Astrocyte of the hippocampus (primary cell): ENCODE measurements around the gene FAIM2.

Experiments
- DNase-seq: peaks from one replicate; pipeline ENCODE4 v3.0.0; 2011; ENCODE audit warnings: low read depth, low spot score

The FAIM2 gene

GRCh38 chr12:49894751-49895148 lies 8.9 kb downstream of the FAIM2 start:
- no peak for DNase-seq

- DNase-seq, result peak; percentile 81
Measured at GRCh38 chr12:49893753-49894750, 9.6 kb downstream of the FAIM2 start.

- no peak for DNase-seq
Measured at GRCh38 chr12:49892732-49893317, 10.9 kb downstream of the FAIM2 start.

- no peak for DNase-seq
Measured at GRCh38 chr12:49892084-49892731, 11.5 kb downstream of the FAIM2 start.

- no peak for DNase-seq
Measured at GRCh38 chr12:49891476-49891875, 12.2 kb downstream of the FAIM2 start.

GRCh38 chr12:49891012-49891411 lies 12.7 kb downstream of the FAIM2 start:
- no peak for DNase-seq

- DNase-seq, result no peak
Measured at GRCh38 chr12:49890096-49890461, 13.6 kb downstream of the FAIM2 start.

- DNase-seq, result no peak
Measured at GRCh38 chr12:49889361-49890095, 14.2 kb downstream of the FAIM2 start.

- no peak for DNase-seq
Measured at GRCh38 chr12:49888461-49889151, 15.1 kb downstream of the FAIM2 start.

- DNase-seq, result no peak
Measured at GRCh38 chr12:49887536-49888401, 15.9 kb downstream of the FAIM2 start.

GRCh38 chr12:49887091-49887490 lies 16.6 kb downstream of the FAIM2 start:
- DNase-seq, result no peak

GRCh38 chr12:49885663-49886461 lies 17.8 kb downstream of the FAIM2 start:
- DNase-seq, result no peak

GRCh38 chr12:49885118-49885517 lies 18.6 kb downstream of the FAIM2 start:
- no peak for DNase-seq

- DNase-seq, result no peak
Measured at GRCh38 chr12:49882851-49883464, 20.7 kb downstream of the FAIM2 start.

- peak; percentile 39 for DNase-seq
Measured at GRCh38 chr12:49882248-49882850, 21.4 kb downstream of the FAIM2 start.

- no peak for DNase-seq
Measured at GRCh38 chr12:49881415-49882247, 22.1 kb downstream of the FAIM2 start.

GRCh38 chr12:49880756-49881414 lies 22.8 kb downstream of the FAIM2 start:
- no peak for DNase-seq
